ENCODE results near the gene ADAM10. TPM values are rescaled to one million over a fixed set of nuclear protein-coding genes. Genes with fewer than 3 reads are reported as not detected.

Gene ADAM10
- polyA plus RNA-seq, 3 donors, result 66.0 to 269 (median 149) TPM

GRCh38 chr15:58546635-58547627 is 202.6 kb downstream of the ADAM10 start:
- H4K20me1 ChIP-seq (ENCODE audit: insufficient read depth, low read length), result no peaks in the 10 kb centered on the region
- H3K27ac ChIP-seq (ENCODE audit: low read depth in 1 of 2, low read length in 2 of 2), result no peak overlapping the region
- peaks cover 0 to 2% (median 0%) of the 10 kb centered on the region in 7 donors for H3K9me3 Mint-ChIP-seq
- H3K9ac ChIP-seq (ENCODE audit: insufficient read depth, low read length, poor library complexity, severe bottlenecking), result no peak overlapping the region
- H3K4me3 ChIP-seq (replicated peaks in 1 of 3; ENCODE audit: low read depth in 2 of 3, low read length in 3 of 3), result no peak overlapping the region
- peaks cover 10% of the 10 kb centered on the region for H3K4me1 Mint-ChIP-seq
- no peak overlapping the region for H3K4me3 Mint-ChIP-seq
- peaks cover 8 to 10% of the 10 kb centered on the region in 2 donors for H3K4me1 ChIP-seq (ENCODE audit: control insufficient read depth in 1 of 2, insufficient read depth in 2 of 2, low read length in 2 of 2)
- H3K27me3 Mint-ChIP-seq (ENCODE audit: low read depth in 3 of 3), result peaks cover 0 to 3% (median under 1%) of the 10 kb centered on the region in 3 donors
- H3K27me3 ChIP-seq (ENCODE audit: control insufficient read depth in 2 of 2, insufficient read depth in 2 of 2, low read length in 2 of 2), result no peaks in the 10 kb centered on the region
- no peak overlapping the region for H3K27ac Mint-ChIP-seq
- TF ChIP-seq CTCF (IDR thresholded peaks at IDR 0.05), result no peak
- DNase-seq, result no peak
- 99% methylated on average over 9 of the region's 13 CpGs for WGBS (ENCODE audit: insufficient coverage)
- intact Hi-C loops (cut with micrococcal nuclease), result no loop called here
- H3K36me3 Mint-ChIP-seq, result no peaks in the 10 kb centered on the region
- H3K36me3 ChIP-seq (replicated peaks in 1 of 2; ENCODE audit: control insufficient read depth in 1 of 2, insufficient read depth in 2 of 2, low read length in 2 of 2), result no peaks in the 10 kb centered on the region
- no peak overlapping the region for H3K4me2 ChIP-seq (replicated peaks; ENCODE audit: extremely low read depth, low read length, poor library complexity, severe bottlenecking)
- H3K79me2 ChIP-seq (ENCODE audit: insufficient read depth, low read length), result no peaks in the 10 kb centered on the region
- no peak overlapping the region for H2AFZ ChIP-seq (ENCODE audit: insufficient read depth, low read depth, low read length, poor library complexity, severe bottlenecking)
- no peaks in the 10 kb centered on the region for H3K9me3 ChIP-seq (replicated peaks in 1 of 2; ENCODE audit: control insufficient read depth in 1 of 2, insufficient read depth in 1 of 2, low read length in 2 of 2)

- Histone ChIP-seq H3K36me3 (replicated peaks in 1 of 2; ENCODE audit: control insufficient read depth in 1 of 2, insufficient read depth in 2 of 2, low read length in 2 of 2) (no peaks in the 10 kb centered on the region), H4K20me1 (ENCODE audit: insufficient read depth, low read length) (no peaks in the 10 kb centered on the region), H3K4me1 (ENCODE audit: control insufficient read depth in 1 of 2, insufficient read depth in 2 of 2, low read length in 2 of 2) (peaks cover 0 to 2% of the 10 kb centered on the region in 2 donors), H3K27ac (ENCODE audit: low read depth in 1 of 2, low read length in 2 of 2) (no peak overlapping the region), H3K9me3 (replicated peaks in 1 of 2; ENCODE audit: control insufficient read depth in 1 of 2, insufficient read depth in 1 of 2, low read length in 2 of 2) (no peaks in the 10 kb centered on the region), H3K27me3 (ENCODE audit: control insufficient read depth in 2 of 2, insufficient read depth in 2 of 2, low read length in 2 of 2) (no peaks in the 10 kb centered on the region), H3K4me3 (replicated peaks in 1 of 3; ENCODE audit: low read depth in 2 of 3, low read length in 3 of 3) (no peak overlapping the region), H3K79me2 (ENCODE audit: insufficient read depth, low read length) (no peaks in the 10 kb centered on the region), H2AFZ (ENCODE audit: insufficient read depth, low read depth, low read length, poor library complexity, severe bottlenecking) (no peak overlapping the region), H3K4me2 (replicated peaks; ENCODE audit: extremely low read depth, low read length, poor library complexity, severe bottlenecking) (no peak overlapping the region), H3K9ac (ENCODE audit: insufficient read depth, low read length, poor library complexity, severe bottlenecking) (no peak overlapping the region)
- Mint-ChIP-seq H3K27ac (no peak overlapping the region), H3K9me3 (peaks cover 0 to 2% (median 0%) of the 10 kb centered on the region in 7 donors), H3K4me3 (no peak overlapping the region), H3K27me3 (ENCODE audit: low read depth in 3 of 3) (peaks cover 0 to 3% (median 2%) of the 10 kb centered on the region in 3 donors), H3K36me3 (no peaks in the 10 kb centered on the region), H3K4me1 (peaks cover 2% of the 10 kb centered on the region)
- intact Hi-C loops (cut with micrococcal nuclease), result no loop called here
- TF ChIP-seq CTCF (IDR thresholded peaks at IDR 0.05), result no peak
- no peak for DNase-seq
- WGBS (ENCODE audit: insufficient coverage), result 96% methylated on average over 4 of the region's 9 CpGs
These were observed 203.4 kb downstream of the ADAM10 start for GRCh38 chr15:58546066-58546591.
